K562 treated with DMSO at 1 percent for 4 hours (cell line): ENCODE measurements around the gene PCDHA1. TPM values are rescaled to one million over a fixed set of nuclear protein-coding genes. Genes with fewer than 3 reads are reported as not detected.

Source experiments
- total RNA-seq: library from RNA; unstranded; fragments of 300-600 nt; gene quantifications from 2 replicates; pipeline ENCODE4 v1.2.3, GENCODE V29; 2022; ENCODE audit not compliant: insufficient read depth

Gene PCDHA1
- not detected in 2 replicates for total RNA-seq

DNA sequence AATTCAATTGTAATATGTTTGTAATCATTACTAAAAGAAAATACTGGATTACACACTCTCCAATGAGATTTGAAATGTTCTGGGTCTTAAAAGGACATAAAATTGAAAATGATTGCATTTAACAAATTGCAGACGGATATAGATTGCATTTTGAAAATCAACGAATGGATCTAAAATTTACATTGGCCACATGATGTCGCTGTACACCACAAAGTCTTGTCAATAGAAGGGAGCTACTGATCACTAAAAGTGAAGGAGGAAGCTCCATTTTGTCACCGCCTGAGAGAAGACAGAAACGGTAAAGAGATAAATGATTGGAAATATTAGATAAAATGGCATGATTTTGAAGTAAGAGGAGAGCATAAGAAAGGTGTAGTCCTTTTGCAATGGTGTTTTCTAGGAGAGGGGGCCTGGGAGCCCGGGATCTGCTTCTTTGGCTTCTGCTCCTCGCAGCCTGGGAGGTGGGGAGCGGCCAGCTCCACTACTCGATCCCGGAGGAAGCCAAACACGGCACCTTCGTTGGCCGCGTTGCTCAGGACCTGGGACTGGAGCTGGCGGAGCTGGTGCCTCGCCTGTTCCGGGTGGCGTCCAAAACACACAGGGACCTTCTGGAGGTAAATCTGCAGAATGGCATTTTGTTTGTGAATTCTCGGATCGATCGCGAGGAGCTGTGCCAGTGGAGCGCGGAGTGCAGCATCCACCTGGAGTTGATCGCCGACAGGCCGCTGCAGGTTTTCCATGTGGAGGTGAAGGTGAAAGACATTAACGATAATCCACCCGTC, at the start of gene PCDHA1:
Gene PCDHA1, plus strand, starts transcription at position 236 of the 782 bp plus-strand sequence.

GRCh38 chr5:140794595-140795258, 8.8 kb downstream of the PCDHA1 start, which contains the start of gene PCDHA2:
PCDHA2 (plus strand) TSS chr5:140794852.

GRCh38 chr5:140800816-140801493, 15.0 kb downstream of the PCDHA1 start, which contains the start of gene PCDHA3:
PCDHA3 (plus strand) TSS chr5:140801057.

GRCh38 chr5:140806834-140807775, 21.2 kb downstream of the PCDHA1 start, which contains the start of gene PCDHA4:
PCDHA4 (plus strand) TSS chr5:140807068.

DNA sequence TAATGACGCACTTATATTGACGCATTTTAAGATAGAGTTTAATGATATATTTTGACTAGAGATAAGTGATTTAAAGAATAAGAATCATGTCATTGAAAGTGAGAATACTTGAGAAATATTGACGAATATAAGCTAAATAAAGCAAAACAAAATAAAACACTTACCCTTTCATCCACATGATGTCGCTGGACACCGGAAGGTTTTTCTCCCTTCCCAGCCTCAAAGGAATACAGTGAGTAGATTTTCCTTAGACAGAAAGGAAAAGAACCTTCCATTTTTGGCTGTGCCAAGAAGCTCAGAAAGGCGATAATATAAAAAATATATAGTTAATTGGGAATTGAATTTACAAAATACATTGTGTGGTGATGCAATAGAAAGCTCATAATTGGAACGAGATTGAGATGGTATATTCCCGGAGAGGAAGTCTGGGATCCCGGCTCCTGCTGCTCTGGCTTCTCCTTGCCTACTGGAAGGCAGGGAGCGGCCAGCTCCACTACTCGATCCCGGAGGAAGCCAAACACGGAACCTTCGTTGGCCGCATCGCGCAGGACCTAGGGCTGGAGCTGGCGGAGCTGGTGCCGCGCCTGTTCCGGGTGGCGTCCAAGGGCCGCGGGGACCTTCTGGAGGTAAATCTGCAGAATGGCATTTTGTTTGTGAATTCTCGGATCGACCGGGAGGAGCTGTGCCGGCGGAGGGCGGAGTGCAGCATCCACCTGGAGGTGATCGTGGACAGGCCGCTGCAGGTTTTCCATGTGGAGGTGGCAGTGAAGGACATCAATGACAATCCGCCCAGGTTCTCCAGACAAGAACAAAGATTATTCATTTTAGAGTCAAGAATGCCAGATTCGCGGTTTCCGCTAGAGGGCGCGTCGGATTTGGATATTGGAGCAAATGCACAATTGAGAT, 35.7 kb downstream of the PCDHA1 start, which contains the start of gene PCDHA5:
Gene PCDHA5, plus strand, starts transcription at position 239 of the 906 bp plus-strand sequence.

DNA sequence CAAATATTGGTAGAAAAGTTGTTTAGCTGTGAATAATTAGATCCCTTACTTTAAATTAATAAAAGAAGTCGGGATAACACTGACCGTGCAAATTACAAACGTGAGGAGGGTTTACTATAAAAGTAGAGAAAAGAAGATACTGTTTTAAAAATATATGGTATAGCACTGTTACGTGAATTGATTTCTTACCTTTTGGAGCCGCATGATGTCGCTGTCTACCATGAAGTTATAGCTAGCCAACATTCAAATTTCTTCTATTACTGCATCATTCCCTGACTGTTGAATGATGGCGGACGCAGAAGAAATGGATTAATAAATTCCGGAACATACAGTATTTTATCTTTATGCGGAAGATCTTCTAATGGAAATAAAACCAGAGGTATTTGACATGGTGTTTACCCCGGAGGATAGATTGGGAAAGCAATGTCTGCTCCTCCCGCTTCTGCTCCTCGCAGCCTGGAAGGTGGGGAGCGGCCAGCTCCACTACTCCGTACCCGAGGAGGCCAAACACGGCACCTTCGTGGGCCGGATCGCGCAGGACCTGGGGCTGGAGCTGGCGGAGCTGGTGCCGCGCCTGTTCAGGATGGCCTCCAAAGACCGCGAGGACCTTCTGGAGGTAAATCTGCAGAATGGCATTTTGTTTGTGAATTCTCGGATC, 41.9 kb downstream of the PCDHA1 start, which contains the start of gene PCDHA6:
Gene PCDHA6, plus strand, starts transcription at position 257 of the 658 bp plus-strand sequence. Its CDS starts 132 bp downstream, at position 389.

DNA sequence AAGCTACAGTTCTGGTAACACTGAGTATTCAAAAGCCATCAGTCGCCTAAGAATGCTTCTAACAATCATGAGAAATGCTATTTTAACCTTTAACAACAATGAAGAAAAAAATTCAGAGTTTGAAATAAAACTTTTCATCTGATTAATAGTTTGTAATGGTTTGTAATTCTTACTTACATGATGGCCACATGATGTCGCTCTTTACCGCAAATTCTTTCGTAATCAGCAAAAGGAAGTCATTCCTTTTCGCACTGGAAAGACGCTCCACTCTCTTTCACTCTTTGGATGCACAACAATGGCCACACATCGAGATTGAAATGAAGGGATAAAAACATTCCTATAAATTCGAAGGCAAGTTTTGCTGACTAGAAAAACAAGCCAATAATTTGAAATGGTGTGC, 48.1 kb downstream of the PCDHA1 start, which contains the start of gene PCDHA7:
Gene PCDHA7, plus strand, starts transcription at position 277 of the 400 bp plus-strand sequence. Its CDS starts 115 bp downstream, at position 392.

DNA sequence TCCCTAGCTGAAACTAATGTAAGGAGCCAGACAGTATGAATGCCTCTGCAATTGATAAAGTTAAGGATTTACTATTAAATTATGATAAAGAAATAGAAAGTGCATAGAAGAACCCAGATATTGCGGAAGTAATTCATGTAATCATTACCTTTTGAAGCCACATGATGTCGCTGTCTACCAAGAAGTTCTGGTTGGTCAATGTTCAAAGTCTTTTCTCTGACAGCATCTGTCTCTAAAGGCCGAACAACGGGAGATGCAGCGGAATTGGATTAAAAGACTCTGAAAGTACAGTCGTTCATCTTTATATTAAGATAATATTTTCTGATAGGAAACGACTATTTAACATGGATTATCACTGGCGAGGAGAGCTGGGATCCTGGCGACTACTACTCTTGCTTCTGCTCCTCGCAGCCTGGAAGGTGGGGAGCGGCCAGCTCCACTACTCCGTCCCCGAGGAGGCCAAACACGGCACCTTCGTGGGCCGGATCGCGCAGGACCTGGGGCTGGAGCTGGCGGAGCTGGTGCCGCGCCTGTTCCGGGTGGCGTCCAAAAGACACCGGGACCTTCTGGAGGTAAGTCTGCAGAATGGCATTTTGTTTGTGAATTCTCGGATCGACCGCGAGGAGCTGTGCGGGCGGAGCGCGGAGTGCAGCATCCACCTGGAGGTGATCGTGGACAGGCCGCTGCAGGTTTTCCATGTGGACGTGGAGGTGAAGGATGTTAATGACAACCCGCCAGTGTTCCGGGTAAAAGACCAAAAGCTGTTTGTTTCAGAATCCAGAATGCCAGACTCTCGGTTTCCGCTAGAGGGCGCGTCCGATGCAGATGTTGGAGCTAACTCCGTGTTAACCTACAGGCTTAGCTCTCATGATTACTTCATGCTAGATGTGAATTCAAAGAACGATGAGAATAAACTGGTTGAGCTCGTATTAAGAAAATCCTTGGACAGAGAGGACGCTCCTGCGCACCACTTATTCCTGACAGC, 55.3 kb downstream of the PCDHA1 start, which contains the start of gene PCDHA8:
Gene PCDHA8, plus strand, starts transcription at position 210 of the 985 bp plus-strand sequence. Its CDS starts 135 bp downstream, at position 345.

DNA sequence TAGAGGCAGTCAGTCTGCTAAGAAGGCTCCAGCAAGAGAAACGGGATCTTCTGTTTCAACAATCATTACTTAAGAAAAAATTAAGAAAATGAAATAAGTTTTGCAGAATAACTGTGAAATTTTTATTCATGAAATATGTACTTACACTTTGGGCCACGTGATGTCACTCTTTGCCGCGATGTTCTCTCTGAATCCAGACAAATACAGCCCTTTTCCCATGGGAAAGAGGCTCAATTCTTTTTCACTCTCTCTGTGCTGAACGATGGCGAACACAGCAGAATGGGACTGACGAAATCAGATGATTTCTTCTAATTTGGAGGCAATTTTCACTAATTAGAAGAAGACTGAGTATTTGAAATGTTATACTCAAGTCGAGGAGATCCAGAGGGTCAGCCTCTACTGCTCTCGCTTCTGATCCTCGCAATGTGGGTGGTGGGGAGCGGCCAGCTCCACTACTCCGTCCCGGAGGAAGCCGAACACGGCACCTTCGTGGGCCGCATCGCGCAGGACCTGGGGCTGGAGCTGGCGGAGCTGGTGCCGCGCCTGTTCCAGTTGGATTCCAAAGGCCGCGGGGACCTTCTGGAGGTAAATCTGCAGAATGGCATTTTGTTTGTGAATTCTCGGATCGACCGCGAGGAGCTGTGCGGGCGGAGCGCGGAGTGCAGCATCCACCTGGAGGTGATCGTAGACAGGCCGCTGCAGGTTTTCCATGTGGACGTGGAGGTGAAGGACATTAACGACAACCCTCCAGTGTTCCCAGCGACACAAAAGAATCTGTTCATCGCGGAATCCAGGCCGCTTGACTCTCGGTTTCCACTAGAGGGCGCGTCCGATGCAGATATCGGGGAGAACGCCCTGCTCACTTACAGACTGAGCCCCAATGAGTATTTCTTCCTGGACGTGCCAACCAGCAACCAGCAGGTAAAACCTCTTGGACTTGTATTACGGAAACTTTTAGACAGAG, 62.5 kb downstream of the PCDHA1 start, which contains the start of gene PCDHA9:
Gene PCDHA9, plus strand, starts transcription at position 244 of the 964 bp plus-strand sequence. Its CDS starts 114 bp downstream, at position 358.

DNA sequence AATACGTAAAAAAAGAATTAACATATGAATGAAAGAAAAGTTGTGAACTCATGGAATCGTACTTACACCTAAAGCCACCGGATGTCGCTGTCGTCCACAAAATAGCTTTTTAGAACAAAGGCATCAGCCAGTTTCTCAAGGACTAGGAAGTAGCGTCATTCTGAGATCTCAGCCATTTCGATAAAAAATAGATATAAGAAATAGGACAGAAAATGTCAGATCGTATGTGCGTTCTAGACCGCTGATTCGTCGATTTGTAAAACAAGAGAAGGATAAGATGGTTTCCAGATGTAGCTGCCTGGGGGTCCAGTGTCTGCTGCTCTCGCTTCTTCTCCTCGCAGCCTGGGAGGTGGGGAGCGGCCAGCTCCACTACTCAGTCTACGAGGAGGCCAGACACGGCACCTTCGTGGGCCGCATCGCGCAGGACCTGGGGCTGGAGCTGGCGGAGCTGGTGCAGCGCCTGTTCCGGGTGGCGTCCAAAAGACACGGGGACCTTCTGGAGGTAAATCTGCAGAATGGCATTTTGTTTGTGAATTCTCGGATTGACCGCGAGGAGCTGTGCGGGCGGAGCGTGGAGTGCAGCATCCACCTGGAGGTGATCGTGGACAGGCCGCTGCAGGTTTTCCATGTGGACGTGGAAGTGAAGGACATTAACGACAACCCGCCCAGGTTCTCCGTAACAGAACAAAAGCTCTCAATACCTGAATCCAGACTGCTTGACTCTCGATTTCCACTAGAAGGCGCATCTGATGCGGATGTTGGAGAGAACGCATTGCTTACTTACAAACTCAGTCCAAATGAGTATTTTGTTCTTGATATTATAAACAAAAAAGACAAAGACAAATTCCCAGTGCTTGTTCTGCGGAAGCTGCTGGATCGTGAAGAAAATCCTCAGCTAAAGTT, 70.1 kb downstream of the PCDHA1 start, which contains the start of gene PCDHA10:
Gene PCDHA10, plus strand, starts transcription at position 126 of the 903 bp plus-strand sequence. Its CDS starts 152 bp downstream, at position 278.

DNA sequence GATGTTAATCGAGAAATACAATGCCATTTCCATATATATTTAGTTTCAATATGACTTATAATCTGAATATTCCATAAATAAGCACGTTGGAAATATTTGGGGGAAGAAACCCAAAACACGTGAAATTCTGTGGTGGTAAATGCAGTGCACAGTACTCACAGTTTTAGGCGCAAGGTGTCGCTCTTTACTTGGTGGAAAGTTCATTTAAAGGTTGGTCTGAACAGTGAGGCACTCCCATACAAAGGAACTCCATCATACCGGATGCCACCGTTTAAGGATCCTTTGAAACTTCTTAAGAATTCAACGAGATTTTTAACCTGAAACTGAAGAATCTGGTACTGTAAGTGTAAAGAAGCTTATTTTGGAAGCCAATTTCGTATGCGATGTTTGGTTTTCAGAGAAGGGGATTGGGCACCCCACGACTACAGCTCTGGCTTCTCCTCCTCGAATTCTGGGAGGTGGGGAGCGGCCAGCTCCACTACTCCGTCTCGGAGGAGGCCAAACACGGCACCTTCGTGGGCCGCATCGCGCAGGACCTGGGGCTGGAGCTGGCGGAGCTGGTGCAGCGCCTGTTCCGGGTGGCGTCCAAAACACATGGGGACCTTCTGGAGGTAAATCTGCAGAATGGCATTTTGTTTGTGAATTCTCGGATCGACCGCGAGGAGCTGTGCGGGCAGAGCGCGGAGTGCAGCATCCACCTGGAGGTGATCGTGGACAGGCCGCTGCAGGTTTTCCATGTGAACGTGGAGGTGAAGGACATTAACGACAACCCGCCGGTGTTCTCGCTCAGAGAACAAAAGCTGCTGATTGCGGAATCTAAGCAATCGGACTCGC, 83.0 kb downstream of the PCDHA1 start, which contains the start of gene PCDHA11:
Gene PCDHA11, plus strand, starts transcription at position 237 of the 834 bp plus-strand sequence. Its CDS starts 147 bp downstream, at position 384.

GRCh38 chr5:140875085-140876065, 89.4 kb downstream of the PCDHA1 start, which contains the start of gene PCDHA12:
PCDHA12 (plus strand) TSS chr5:140875308; CDS start chr5:140875473, 165 bp downstream.

DNA sequence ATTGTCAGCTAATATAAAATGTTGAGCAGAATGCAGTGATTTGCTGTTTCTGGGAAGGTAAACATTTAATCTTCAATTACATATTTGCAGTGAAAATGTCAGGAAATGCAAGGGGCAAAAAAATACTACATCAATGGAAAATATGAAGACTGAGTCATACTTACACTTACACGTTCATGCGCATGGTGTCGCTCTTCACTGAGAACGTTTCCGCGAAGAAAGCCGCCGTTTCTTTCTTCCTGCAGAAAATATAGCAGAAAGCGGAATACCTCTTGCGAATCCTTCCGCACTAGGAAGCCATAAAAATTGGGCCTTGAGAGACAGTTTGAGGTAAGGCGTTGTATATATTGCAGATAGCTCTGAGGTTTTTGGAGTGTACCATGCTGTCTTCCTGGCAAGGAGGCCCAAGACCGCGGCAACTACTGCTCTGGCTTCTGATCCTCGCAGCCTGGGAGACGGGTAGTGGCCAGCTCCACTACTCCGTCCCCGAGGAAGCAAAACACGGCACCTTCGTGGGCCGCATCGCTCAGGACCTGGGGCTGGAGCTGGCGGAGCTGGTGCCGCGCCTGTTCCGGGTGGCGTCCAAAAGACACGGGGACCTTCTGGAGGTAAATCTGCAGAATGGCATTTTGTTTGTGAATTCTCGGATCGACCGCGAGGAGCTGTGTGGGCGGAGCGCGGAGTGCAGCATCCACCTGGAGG, 96.1 kb downstream of the PCDHA1 start, which contains the start of gene PCDHA13:
Gene PCDHA13, plus strand, starts transcription at position 236 of the 702 bp plus-strand sequence. Its CDS starts 145 bp downstream, at position 381.

